HepG2 (cell line): ENCODE data around the gene SLC25A25. TPM values are rescaled to one million over a fixed set of nuclear protein-coding genes. Genes with fewer than 3 reads are reported as not detected.

Source experiments
- ATAC-seq: fragments of 200-7000 bp; cut with Tn5 transposase; 3 replicates; pipeline ENCODE4 v1.9.1; 2020; ENCODE audit warnings: mild to moderate bottlenecking, moderate library complexity
- BruUV-seq: library from RNA; stranded (reverse); fragments of 400-500 nt; replicated peaks from 2 replicates; lab custom pipeline; 2021; lab: Mats Ljungman, UMichigan
- CTCF ChIA-PET: fragments of 300-600 bp; formaldehyde crosslinking; extraction: SDS; loops from one replicate; lab custom pipeline; 2021; ENCODE audit warnings: low total read pairs, inconsistent platforms, low intra/inter-chr PET ratio; lab: Yijun Ruan, JAX
- POLR2A ChIA-PET: fragments of 350-600 bp; sonication (Branson Sonifier 250); formaldehyde crosslinking; loops from one replicate; lab custom pipeline; 2020; ENCODE audit warnings: antibody characterized with exemption, inconsistent platforms; lab: Yijun Ruan, JAX
- DNase-seq: peaks from one replicate; pipeline ENCODE4 v3.0.0-alpha.2; 2015; ENCODE audit warnings: low spot score
- FAIRE-seq: peaks from 3 replicates; lab custom pipeline; 2011; peaks lifted over from hg19 to GRCh38; lab: Jason Lieb, UNC
- H2AFZ ChIP-seq: one replicate; pipeline ENCODE4 v1.6.1; 2011; ENCODE audit warnings: low read length, inconsistent platforms
- H3K27ac ChIP-seq: fragments of 300-600 bp; 3 replicates; pipeline ENCODE4 v1.8.0; 2011; ENCODE audit warnings: mixed run types, mild to moderate bottlenecking, mixed read lengths, low read length, inconsistent platforms; ENCODE audit not compliant: insufficient read depth; ENCODE audit errors: extremely low read length
- H3K27me3 ChIP-seq, 2 experiments: fragments of 200-600 bp in 1 of 2; 2 replicates in 1 of 2; 3 replicates in 1 of 2; pipeline versions ENCODE4 v1.6.0 to v1.8.0; 2011; ENCODE audit warnings: low read length in 2 of 2, mild to moderate bottlenecking in 2 of 2, moderate library complexity in 2 of 2, inconsistent platforms in 1 of 2; ENCODE audit not compliant: insufficient read depth in 2 of 2, control insufficient read depth in 1 of 2
- H3K36me3 ChIP-seq, 2 experiments: fragments of 200-600 bp in 1 of 2; replicated peaks in 1 of 2; 2 replicates in 1 of 2; 3 replicates in 1 of 2; pipeline versions ENCODE4 v1.5.1 to v1.8.0; 2011; ENCODE audit warnings: low read length in 2 of 2, inconsistent platforms in 1 of 2; ENCODE audit not compliant: insufficient read depth in 2 of 2, control insufficient read depth in 1 of 2
- H3K4me1 ChIP-seq: 2 replicates; pipeline ENCODE4 v1.5.1; 2012; ENCODE audit warnings: low read length, inconsistent platforms; ENCODE audit not compliant: insufficient read depth
- H3K4me2 ChIP-seq: 2 replicates; pipeline ENCODE4 v1.6.0; 2011; ENCODE audit warnings: low read depth, low read length, inconsistent platforms
- H3K4me3 ChIP-seq, 3 experiments: fragments of 200-600 bp in 1 of 3; sonication (generic), shearing (Covaris generic) in 1 of 3; replicated peaks in 1 of 3; 2 replicates each; pipeline ENCODE4 v1.5.1; 2011 to 2016; ENCODE audit warnings: low read length in 3 of 3, inconsistent platforms in 2 of 3, low read depth in 2 of 3, mild to moderate bottlenecking in 2 of 3, control low read depth in 1 of 3, mixed read lengths in 1 of 3; ENCODE audit not compliant: insufficient read depth in 1 of 3
- H3K79me2 ChIP-seq: one replicate; pipeline ENCODE4 v1.6.1; 2011; ENCODE audit warnings: low read length, inconsistent platforms; ENCODE audit not compliant: insufficient read depth
- H3K9ac ChIP-seq: 2 replicates; pipeline ENCODE4 v1.6.0; 2011; ENCODE audit warnings: mild to moderate bottlenecking, low read depth, low read length, inconsistent platforms; ENCODE audit not compliant: insufficient read depth
- H3K9me3 ChIP-seq: 2 replicates; pipeline ENCODE4 v1.5.1; 2012; ENCODE audit warnings: mild to moderate bottlenecking, low read length
- H4K20me1 ChIP-seq: 2 replicates; pipeline ENCODE4 v1.6.0; 2011; ENCODE audit warnings: inconsistent platforms, mild to moderate bottlenecking, low read length, moderate library complexity; ENCODE audit not compliant: insufficient read depth
- FOXO1 ChIP-seq: sonication (generic); formaldehyde crosslinking; IDR thresholded peaks from 2 replicates; pipeline ENCODE4 v1.4.0; 2020; ENCODE audit warnings: missing genetic modification reagents
- MBNL3 ChIP-seq: fragments of 250-450 bp; sonication (Bioruptor Pico); conservative IDR thresholded peaks from 2 replicates; pipeline ENCODE4 v1.8.0; 2022; ENCODE audit warnings: mild to moderate bottlenecking, inconsistent platforms
- MEIS1 ChIP-seq: sonication (generic); formaldehyde crosslinking; IDR thresholded peaks from 2 replicates; pipeline ENCODE4 v1.9.0; 2021; ENCODE audit warnings: mild to moderate bottlenecking, missing genetic modification reagents, moderate library complexity, borderline replicate concordance
- MIXL1 ChIP-seq: IDR thresholded peaks from 2 replicates; pipeline ENCODE4 v1.6.1; 2016
- PAF1 ChIP-seq: IDR thresholded peaks from 2 replicates; pipeline ENCODE4 v1.6.1; 2016; ENCODE audit warnings: missing genetic modification reagents, missing compliant biosample characterization
- ZFP36 ChIP-seq: fragments of 150-350 bp; IDR thresholded peaks from 2 replicates; pipeline ENCODE4 v1.6.1; 2018; ENCODE audit warnings: borderline replicate concordance, low read length, low read depth; ENCODE audit not compliant: partially characterized antibody
- ZNF33B ChIP-seq: sonication (generic); formaldehyde crosslinking; IDR thresholded peaks from 2 replicates; pipeline ENCODE4 v1.5.1; 2020; ENCODE audit warnings: mild to moderate bottlenecking, missing genetic modification reagents
- ZNF605 ChIP-seq: sonication (generic); formaldehyde crosslinking; IDR thresholded peaks from 2 replicates; pipeline ENCODE4 v1.8.0; 2022; ENCODE audit warnings: mild to moderate bottlenecking, missing genetic modification reagents
- ZZZ3 ChIP-seq: sonication (generic); formaldehyde crosslinking; IDR thresholded peaks from 2 replicates; pipeline ENCODE4 v1.4.0; 2020; ENCODE audit warnings: missing genetic modification reagents, mild to moderate bottlenecking, borderline replicate concordance
- WGBS: methylation state at CpG from one replicate; pipeline ENCODE4 v1.1.6; 2017; ENCODE audit warnings: low lambda C conversion rate; 5-methylcytosine and 5-hydroxymethylcytosine counted together
- in situ Hi-C: cut with HindIII; loops from 2 replicates; pipeline ENCODE4 v1.10.0; 2017; ENCODE audit warnings: low pct_unique_long_range_greater_than_20kb; ENCODE audit not compliant: extremely low pct_ligation_motif_present
- intact Hi-C: fragments of 100-400 bp; cut with micrococcal nuclease; formaldehyde crosslinking; loops from one replicate; pipeline ENCODE4 v1.10.0; 2022; ENCODE audit not compliant: unreplicated experiment
- polyA plus RNA-seq, 8 experiments: library from polyadenylated mRNA; depleted of rRNA in 3 of 8; stranded (reverse) in 7 of 8; unstranded in 1 of 8; fragments of >200 nt; fragmentation: Illumina TruSeq in 4 of 8; extraction: Trizol in 4 of 8; gene quantifications; 2 replicates each; pipeline versions ENCODE4 v1.2.1 to v1.2.3, GENCODE V29; 2011 to 2016; ENCODE audit warnings: low read depth in 4 of 8, missing spikeins in 1 of 8, mixed read lengths in 1 of 8; ENCODE audit not compliant: insufficient read depth in 1 of 8
- total RNA-seq, 5 experiments: library from RNA; depleted of rRNA; stranded (reverse); fragments of >200 nt; fragmentation: Illumina TruSeq; extraction: Trizol; gene quantifications; 2 replicates each; pipeline ENCODE4 v1.2.3, GENCODE V29; 2016; ENCODE audit warnings: low read depth in 1 of 5
- TF ChIP-seq, protein P1 (sequence below), 2 experiments: sonication (generic) in 1 of 2; formaldehyde crosslinking in 1 of 2; IDR thresholded peaks; 2 replicates each; pipeline versions ENCODE4 v1.4.0 to v1.6.1; 2016 to 2020; ENCODE audit warnings: borderline replicate concordance in 1 of 2, low read depth in 1 of 2, mild to moderate bottlenecking in 1 of 2, missing genetic modification reagents in 1 of 2
- TF ChIP-seq, protein P2 (sequence below): IDR thresholded peaks from 2 replicates; pipeline ENCODE4 v1.6.1; 2016; ENCODE audit warnings: low read depth, missing genetic modification reagents, missing compliant biosample characterization

The SLC25A25 gene
- total and polyA plus RNA-seq, 2 of the 13 experiments (the other 11 are each of a cell fraction or from before 2014, with no cell fraction given): 10.5 to 24.8 TPM

DNA sequence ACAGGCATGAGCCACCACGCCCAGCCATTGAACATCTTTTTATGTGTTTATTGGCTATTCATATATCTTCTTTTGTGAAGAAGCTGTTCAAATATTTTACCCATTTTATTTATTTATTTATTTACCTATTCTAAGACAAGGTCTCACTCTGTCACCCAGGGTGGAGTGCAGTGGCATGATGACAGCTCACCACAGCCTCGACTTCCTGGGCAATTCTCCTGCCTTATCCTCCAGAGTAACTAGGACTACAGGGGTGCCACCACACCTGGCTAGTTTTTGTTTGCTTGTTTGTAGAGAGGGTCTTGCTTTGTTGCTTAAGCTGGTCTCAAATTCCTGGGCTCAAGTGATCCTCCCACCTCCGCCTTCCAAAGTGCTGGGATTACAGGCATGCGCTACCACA is 34.4 kb upstream of the SLC25A25 start (continued):
- TF ChIP-seq, protein P1, sequence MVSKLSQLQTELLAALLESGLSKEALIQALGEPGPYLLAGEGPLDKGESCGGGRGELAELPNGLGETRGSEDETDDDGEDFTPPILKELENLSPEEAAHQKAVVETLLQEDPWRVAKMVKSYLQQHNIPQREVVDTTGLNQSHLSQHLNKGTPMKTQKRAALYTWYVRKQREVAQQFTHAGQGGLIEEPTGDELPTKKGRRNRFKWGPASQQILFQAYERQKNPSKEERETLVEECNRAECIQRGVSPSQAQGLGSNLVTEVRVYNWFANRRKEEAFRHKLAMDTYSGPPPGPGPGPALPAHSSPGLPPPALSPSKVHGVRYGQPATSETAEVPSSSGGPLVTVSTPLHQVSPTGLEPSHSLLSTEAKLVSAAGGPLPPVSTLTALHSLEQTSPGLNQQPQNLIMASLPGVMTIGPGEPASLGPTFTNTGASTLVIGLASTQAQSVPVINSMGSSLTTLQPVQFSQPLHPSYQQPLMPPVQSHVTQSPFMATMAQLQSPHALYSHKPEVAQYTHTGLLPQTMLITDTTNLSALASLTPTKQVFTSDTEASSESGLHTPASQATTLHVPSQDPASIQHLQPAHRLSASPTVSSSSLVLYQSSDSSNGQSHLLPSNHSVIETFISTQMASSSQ (IDR thresholded peaks at IDR 0.05; ENCODE audit: low read depth): no peak
- TF ChIP-seq, protein P1 (CRISPR knock-in tag; IDR thresholded peaks at IDR 0.05; ENCODE audit: borderline replicate concordance): no peak
- TF ChIP-seq PAF1 (no peak), FOXO1 (no peak), ZZZ3 (CRISPR knock-in tag) (no peak)

DNA sequence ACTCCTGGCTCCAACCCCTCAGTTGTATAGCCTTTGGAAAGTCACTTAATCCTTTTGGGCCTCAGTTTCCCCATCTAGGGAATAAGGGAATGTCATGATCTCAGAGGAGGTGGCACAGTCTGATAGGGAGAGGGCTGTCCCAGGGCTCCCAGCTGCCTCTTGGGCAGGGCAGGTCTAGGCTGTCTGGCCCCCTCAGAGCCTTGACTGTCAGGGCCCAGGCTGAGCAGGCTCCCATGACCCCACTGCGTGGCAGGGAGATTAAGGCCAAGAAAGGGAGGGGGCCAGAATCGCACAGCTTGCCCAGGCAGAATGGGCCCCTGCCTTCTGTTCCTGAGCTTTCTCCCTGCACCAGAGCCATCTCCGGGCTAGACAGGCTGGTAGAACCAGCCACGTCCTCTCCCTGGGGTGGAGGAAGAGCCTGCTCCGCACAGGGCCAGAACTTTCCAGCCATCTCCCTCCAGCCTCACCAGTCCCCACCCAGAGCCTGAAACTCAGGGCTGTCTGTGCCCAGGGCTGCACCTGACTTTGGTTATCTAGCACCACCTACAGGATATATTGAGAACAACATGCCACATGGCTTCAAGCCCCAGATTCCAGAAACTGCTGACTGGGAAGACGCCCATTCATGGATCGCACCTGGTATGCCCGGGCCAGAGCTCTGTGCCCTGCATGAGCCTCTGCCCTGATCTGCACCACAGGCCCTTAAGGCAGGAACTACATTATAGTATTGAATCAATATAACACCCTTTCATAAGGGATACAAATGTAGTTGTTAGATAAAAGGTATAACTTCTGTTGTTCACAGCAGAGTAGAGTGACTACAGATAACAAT is 33.0 kb upstream of the SLC25A25 start:
- peak; percentile 71 for FAIRE-seq
- H2AFZ ChIP-seq: no peak overlapping the region
- in situ Hi-C loops (loop anchor here (5.0 kb wide), 1 partner anchor 98 kb away; the partner anchor contains the start of gene DPM2), intact Hi-C loops (loop anchor here (2.0 kb wide), 1 partner anchor 92 kb away; no protein-coding TSS in a partner anchor)
- peak; percentile 97 for ATAC-seq
- WGBS: 29% methylated on average over 7 of the region's 8 CpGs
- ChIA-PET POLR2A (interaction anchor here (0.6 to 1.6 kb wide), 8 partner anchors 54 to 102 kb away, joined by 3 to 5 read pairs (median 3); partner anchors contain the start of genes DPM2, EEIG1 and PTGES2), CTCF (interaction anchor here (1.1 to 3.2 kb wide), 7 partner anchors 8 to 114 kb away, joined by 3 to 28 read pairs (median 4); no protein-coding TSS in a partner anchor)
- H3K4me3 ChIP-seq: no peak overlapping the region; a peak in 1 of 6 replicates
- H3K27me3 ChIP-seq: no peaks in the 10 kb centered on the region; a peak in 1 of 5 replicates
- H3K36me3 ChIP-seq: no peaks in the 10 kb centered on the region
- no peaks in the 10 kb centered on the region for H3K9me3 ChIP-seq
- BruUV-seq: no TSS peak
- H3K79me2 ChIP-seq: no peaks in the 10 kb centered on the region
- H3K9ac ChIP-seq: no peak overlapping the region
- H3K4me1 ChIP-seq: peaks cover 16% of the 10 kb centered on the region
- peak; percentile 81 for DNase-seq
- H4K20me1 ChIP-seq: no peaks in the 10 kb centered on the region
- H3K27ac ChIP-seq: no peak overlapping the region
- H3K4me2 ChIP-seq: no peak overlapping the region
- TF ChIP-seq ZNF605: no peak
- no peak for TF ChIP-seq MBNL3 (CRISPR knock-in tag)
- 0 out of 2 replicates have a peak, but pooled peaks have one; percentile 33 for TF ChIP-seq MIXL1 (CRISPR knock-in tag)
- no peak for TF ChIP-seq MEIS1 (CRISPR knock-in tag)
- TF ChIP-seq ZNF33B (CRISPR knock-in tag): no peak
- TF ChIP-seq, protein P2, sequence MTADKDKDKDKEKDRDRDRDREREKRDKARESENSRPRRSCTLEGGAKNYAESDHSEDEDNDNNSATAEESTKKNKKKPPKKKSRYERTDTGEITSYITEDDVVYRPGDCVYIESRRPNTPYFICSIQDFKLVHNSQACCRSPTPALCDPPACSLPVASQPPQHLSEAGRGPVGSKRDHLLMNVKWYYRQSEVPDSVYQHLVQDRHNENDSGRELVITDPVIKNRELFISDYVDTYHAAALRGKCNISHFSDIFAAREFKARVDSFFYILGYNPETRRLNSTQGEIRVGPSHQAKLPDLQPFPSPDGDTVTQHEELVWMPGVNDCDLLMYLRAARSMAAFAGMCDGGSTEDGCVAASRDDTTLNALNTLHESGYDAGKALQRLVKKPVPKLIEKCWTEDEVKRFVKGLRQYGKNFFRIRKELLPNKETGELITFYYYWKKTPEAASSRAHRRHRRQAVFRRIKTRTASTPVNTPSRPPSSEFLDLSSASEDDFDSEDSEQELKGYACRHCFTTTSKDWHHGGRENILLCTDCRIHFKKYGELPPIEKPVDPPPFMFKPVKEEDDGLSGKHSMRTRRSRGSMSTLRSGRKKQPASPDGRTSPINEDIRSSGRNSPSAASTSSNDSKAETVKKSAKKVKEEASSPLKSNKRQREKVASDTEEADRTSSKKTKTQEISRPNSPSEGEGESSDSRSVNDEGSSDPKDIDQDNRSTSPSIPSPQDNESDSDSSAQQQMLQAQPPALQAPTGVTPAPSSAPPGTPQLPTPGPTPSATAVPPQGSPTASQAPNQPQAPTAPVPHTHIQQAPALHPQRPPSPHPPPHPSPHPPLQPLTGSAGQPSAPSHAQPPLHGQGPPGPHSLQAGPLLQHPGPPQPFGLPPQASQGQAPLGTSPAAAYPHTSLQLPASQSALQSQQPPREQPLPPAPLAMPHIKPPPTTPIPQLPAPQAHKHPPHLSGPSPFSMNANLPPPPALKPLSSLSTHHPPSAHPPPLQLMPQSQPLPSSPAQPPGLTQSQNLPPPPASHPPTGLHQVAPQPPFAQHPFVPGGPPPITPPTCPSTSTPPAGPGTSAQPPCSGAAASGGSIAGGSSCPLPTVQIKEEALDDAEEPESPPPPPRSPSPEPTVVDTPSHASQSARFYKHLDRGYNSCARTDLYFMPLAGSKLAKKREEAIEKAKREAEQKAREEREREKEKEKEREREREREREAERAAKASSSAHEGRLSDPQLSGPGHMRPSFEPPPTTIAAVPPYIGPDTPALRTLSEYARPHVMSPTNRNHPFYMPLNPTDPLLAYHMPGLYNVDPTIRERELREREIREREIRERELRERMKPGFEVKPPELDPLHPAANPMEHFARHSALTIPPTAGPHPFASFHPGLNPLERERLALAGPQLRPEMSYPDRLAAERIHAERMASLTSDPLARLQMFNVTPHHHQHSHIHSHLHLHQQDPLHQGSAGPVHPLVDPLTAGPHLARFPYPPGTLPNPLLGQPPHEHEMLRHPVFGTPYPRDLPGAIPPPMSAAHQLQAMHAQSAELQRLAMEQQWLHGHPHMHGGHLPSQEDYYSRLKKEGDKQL: no peak
- TF ChIP-seq ZFP36: no peak
